ENCODE data around the gene GRK5.

The GRK5 gene

DNA sequence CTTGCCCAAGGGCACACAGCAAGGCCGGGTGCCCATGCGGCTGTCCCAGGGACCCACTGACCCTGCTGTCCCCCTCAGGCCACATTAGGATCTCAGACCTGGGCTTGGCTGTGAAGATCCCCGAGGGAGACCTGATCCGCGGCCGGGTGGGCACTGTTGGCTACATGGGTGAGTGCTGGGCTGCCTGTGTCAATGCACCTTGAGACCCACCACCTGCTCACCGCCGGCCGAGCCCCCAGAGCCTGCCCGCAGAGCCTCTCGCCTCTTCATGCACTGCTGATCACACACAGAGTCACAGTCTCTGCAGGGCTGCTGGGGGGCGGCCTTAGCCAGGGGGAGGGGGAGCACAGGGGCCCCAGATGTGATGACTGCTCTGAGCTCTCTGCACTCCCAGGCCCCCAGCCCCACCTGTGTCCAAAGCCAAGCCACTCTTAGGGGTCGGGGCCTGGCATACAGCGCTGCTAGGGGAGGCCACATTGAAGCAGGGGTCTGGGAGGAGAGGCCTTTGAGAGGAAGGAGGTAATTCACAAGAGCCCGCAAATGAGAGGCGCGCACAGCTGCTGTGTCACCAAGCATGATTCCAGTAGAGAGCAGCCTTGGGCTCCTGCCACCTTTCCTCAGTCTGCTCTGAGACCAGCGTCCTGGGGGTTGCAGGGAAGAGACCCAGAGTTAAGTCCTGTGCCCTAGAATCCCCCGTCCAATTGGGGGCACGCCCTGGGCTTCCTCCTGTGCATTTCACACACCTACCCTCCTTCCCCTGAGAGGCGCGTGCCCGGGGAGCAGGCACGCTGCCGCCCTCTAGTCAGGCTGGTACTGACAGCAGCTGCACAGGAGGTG lies 234.8 kb downstream of the GRK5 start:
- no peak for DNase-seq (ENCODE audit: low read depth in 3 of 3)

DNA sequence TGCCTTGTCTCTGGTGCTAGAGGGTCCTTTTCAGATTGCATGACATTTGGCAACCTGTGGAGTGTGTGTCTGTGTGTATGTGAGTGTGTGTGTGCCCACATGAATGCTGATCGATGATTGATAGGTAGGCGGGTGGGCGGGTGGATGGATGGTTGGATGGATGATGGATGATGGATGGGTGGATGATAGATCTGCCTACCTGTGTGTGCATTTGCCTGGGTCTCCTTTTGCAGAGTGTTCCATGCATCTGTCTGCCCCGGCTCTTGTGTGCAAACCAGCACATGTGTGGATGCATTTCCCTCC lies 235.3 kb downstream of the GRK5 start:
- no peak for DNase-seq (ENCODE audit: low read depth in 3 of 3)

DNA sequence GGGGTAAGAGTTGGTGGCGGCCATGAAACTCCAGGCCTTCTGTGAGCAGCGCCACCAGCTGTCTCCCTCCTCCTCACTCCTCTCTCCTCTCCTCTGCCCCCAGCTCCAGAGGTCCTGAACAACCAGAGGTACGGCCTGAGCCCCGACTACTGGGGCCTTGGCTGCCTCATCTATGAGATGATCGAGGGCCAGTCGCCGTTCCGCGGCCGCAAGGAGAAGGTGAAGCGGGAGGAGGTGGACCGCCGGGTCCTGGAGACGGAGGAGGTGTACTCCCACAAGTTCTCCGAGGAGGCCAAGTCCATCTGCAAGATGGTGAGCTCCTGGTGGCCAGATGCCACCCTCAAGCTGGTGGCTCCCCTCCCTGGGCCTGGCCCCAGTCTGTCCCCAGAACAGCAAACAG lies 236.1 kb downstream of the GRK5 start:
- no peak for DNase-seq (ENCODE audit: low read depth in 3 of 3)

DNA sequence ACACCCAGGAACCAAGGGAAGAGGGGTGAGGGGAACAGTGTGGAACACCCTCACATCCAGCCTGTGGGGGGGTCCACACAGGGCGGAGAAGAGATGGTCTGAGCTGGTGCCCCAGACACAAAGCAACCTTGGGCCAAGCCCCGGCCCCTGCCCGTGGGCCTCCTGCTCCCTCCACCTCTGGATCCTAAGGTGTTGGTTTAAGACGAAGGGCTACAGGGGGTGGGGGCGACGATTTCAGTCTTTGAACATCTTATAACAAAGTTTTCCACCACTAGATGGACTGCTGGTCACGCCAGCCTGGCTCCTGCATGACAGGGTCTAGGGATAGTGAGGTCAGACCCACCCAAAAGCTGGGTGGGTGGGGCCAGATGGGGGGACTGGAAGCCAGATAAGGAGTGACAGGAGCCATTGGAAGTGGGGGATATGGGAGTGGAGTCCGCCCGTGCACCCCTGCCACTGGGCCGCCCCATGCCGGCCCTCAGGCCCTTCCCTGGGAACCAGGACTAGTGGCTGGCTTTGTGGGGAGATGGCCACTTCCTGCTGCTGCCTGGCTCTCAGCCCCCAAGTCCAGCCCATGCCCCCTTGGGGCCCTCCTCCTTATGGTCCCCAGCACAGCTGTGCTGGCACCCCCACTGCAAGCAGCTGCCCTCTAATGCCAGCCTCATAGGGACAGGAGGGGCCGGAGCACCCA lies 236.7 kb downstream of the GRK5 start:
- no peak for DNase-seq (ENCODE audit: low read depth in 3 of 3)

DNA sequence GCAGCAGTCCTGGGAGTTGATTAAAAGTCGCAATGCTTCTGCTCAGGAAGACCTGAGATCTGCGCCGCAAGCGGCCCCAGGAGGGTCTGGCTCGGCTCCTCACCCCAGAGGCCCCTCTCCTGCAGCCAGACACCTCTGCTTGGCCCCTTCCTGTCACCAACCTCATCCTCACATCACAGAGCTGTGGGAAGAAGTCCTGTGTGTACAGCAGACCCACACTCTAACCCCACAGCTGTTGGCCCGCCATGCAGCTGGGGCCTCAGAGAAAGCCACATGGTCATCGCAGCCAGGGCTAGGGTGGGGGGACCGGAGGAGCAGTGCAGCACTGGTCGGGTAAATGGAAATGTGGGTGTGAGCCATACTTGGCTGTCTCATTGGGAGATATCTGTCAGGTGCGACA lies 237.5 kb downstream of the GRK5 start:
- no peak for DNase-seq (ENCODE audit: low read depth in 3 of 3)

DNA sequence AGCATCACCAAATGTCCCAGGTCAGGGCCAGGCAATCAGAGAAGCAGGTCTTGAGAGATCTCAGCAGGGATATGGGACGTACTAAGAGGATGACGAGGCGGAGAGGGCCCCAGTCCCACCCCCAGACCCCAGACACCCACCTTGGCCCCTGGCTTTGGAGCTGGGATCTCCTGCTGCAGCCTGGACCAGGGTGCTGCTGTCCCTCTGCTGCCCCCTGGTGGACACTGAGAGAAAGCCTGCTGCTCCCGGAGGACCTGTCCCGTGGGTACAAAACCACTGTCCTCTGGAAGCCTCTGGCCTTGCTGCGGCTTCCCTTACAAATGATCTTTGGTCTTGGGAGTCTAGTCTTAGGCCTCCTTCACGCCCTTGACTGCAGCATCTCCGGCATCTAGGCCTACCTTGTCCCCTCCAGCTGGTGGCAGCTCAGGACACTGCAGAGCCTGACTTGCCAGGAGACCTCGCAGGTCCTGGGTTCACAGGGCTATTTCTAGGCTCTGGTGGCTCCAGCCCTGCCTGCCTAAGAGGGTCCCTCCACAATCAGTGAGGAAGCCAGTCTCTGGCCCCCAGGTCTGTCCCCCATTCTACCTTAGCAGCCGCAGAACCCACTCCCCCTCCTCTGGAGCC lies 238.1 kb downstream of the GRK5 start:
- peak; percentile 65 to 80 (median 79) for DNase-seq (ENCODE audit: low read depth in 3 of 3)

DNA sequence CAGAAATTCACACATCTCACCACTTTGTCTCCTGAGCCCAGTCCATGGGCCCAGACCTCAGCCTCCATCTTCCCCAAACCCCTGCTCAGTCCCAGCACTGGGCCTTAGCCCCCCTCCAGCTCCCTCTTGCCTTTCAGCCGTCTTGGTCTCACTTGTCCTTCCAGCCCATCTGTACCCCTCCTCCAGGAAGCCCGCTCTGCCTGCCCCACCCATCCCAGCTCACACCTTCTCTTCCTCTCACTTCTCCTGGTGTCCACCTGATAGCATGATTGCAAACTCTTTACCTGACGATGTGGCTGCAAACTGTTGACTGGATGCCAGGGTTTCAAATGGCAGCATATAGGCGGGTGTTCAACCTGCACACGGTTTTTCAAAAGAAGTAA lies 238.6 kb downstream of the GRK5 start:
- DNase-seq (ENCODE audit: low read depth in 3 of 3): no peak

DNA sequence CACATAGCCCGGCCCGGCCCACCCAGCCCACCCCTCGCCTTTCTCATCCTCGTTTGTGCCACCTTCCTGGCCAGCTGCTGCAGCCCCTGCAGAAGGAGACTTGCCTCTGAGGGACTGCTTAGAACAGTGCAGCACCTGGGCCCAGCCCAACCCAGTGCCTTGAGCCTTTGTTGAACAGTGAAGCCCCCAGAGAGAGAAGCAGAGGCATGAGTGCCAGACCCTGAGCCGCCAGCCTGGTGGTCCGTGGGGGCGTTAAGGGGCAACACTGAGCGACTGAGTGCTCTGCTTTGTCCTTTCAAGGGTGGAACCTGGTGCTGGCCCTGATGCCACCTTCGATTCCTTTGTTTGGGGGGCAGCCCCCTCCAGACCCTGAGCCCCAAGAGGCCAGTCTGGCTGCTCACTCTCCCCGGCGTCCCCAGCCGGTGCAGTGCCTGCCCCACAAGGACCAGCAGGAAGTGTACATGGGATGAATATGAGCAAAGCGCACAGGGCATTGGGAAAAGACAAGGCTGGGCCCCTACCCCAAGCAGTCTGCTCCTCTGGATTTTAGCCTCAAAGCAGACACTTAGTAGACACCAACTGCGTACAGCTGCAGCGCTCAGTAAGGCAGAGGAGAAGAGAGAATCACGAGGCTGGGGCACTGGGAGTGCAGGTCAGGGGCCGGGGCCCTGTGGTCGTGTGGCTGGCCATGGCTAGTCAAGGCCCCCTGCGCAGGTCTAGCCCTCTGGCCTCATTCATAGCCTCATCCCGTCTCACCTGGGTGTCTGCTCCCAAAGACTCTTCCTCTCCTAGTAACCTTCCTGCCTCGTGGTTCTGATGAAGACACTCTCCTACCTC lies 239.3 kb downstream of the GRK5 start:
- no peak for DNase-seq (ENCODE audit: low read depth in 3 of 3)

DNA sequence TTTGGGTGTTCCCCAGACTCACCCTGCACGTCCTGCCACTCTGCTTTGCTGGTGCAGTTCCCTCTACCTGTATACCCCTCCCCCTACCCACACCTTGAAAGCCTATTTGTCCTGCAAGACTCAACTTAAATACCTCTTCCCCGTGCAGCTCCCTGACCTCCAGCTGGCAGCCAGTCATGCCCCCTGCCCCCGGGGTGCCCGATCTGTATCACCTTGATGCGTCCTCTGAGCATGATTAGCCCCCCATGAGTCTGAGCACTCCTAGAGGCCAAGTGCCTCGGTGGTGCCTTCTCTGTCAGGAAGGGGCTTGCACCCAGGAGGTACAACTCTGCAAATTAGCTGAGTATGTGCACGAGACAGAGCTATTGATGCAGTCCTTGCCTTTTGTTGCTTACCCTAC lies 240.1 kb downstream of the GRK5 start:
- no peak for DNase-seq (ENCODE audit: low read depth in 3 of 3)

DNA sequence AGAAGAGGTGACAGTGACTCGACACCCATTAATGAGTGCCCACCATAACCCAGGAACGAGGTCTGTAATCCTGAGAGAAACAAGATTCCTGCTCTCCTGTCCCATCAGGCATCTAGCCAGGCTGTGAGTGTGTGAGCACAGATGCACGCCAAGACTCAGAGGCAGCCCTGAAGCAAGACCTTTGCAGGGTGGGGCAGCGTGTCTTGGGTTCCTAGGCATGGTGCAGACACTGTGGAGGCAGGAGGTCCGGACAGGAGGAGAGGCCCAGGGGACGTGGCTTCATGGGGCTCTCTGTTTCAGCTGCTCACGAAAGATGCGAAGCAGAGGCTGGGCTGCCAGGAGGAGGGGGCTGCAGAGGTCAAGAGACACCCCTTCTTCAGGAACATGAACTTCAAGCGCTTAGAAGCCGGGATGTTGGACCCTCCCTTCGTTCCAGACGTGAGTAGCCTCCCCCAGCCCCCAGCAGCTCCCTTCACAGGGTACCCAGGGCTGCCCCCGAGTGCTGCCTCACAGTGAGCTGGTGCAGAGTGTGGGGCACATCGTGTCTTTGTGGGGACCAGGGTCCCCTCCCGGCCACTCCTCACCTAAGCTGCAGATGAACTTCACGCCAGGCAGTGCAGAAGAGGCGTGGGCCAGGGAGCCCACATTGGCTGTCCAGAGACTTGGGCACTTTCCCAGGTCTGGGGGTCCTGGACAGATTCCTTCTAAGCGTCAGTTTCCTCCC lies 240.6 kb downstream of the GRK5 start:
- DNase-seq (ENCODE audit: low read depth in 3 of 3): no peak

DNA sequence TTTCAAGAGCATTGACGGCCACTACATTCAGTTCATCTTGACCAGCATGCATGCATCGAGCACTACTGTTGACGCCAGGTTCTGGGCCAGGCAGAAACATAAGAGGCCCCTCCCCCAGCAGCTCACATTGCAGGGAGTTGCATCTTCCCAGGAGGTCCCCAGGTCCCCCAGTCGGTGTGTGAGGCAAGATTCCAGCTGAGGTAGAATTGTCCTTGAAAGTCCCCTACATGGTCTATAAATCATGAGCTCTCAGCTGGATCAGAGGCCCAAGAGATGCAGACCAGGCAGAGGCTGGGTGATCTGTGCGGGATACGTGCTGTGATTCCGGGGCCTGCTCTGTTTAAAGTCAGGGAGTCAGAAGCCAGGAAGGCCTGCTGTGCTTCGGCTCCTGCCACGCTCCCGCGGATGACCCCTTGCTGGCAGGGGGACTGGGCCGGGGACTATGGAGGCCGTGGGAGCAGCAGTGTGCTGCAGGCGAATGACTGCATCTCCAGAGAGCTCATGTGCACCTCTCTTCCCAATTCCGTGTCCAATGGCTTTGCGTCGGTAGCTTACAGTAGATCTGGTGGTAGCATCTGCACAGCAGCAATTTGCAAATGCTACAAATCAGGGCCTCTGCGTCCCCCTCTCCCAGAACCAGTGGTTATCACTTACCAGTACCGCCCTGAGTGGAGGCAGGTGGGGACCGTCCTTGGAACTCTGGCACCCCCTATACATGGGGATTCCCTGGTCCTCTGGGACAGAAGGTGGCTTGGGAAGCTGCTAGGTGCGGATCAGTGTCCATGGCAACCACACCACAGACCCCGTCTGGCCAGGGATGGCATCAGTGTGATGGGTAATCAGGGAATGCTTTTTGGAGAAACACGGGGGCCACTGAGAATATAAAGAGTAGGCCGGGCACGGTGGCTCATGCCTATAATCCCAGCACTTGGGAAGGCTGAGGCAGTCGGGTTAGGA lies 241.5 kb downstream of the GRK5 start:
- DNase-seq (ENCODE audit: low read depth in 3 of 3): no peak

DNA sequence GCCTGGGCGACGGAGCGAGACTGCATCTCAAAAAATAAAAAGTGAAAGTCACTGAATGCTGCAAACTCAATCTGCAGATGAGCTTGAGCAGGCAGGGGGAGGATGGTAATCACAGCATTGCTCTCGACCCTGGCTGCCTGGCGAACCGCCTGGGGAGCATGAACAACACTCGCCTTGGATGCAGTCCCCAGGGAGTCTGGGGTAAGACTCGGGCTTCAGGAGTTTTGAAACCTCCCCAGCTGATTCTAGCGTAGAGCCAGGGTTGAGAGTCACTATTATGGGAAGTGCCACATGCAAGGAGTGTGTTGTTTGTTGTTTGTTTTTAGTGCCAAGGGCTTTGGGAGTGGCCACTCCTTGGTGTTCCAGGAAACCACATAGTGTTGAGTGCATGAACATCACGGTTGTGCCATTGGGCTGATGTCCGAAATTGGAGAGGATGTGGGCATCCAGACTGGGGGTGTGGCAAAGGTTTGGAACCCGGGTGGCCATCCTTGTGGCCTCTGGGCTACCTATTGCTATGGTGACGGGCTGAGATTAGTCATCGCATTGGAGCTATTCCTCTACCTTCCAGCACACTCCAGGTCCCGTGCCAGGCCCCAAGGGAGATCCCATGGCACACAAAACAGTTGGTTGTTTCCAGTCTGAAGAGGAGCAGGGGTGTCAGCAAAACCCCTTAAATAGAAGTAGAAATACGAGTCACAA lies 242.5 kb downstream of the GRK5 start:
- no peak for DNase-seq (ENCODE audit: low read depth in 3 of 3)

DNA sequence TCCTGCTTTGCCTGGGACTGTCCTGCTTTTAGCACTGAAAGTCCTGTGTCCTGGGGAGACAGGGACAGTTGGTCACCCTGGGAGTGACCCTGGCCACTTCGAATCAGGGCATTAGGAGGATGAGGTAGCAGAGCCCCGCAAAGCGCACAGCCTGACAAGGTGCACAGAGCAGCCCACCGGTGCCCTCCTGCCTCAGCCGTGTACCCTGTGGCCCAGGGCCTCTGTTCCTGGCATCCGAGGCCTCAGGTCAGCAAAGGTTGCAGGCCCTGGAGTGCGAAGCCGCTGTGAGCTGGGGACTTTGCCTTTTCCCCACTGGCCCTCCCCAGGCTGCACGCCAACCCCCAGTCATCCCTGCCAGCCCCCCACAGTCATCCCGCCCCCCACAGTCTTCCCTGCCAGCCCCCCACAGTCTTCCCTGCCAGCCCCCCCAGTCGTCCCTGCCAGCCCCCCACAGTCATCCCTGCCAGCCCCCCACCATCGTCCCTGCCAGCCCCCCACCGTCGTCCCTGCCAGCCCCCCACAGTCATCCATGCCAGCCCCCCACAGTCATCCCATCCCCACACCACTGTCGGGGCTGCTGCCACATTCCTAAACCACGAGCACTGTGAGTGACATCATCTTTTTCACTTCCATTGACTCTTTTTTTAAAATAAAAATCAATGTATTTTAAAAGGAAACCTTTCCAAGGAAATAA lies 243.4 kb downstream of the GRK5 start:
- DNase-seq (ENCODE audit: low read depth in 3 of 3): no peak

DNA sequence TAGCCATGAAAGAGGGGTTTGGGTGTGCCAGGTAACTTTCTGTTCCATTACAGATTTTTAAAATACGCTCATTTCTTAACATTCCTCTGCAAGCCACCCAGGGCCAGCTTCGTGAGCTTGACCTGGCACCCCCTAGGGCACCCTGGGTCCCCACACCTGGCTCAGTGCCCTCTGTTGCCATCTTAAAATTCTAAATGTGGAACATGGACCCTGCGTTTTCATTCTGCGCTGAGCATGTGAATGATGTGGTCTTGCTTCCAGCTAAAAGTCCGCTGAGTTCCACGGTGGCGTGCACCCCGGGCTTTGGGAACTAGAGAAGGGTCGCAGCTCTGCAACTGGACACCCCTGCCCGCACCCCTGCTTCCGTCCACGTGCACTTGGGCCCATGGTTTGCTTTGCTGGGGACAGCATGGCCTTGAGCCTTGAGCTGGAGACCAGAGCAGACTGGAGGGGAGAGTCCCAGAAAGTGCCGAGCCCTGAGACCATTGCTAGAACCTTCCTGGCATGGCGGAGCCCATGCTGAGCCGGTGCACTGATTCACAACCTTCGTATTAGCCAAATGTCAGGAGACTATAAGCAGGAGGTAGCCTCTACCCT lies 244.0 kb downstream of the GRK5 start:
- no peak for DNase-seq (ENCODE audit: low read depth in 3 of 3)

DNA sequence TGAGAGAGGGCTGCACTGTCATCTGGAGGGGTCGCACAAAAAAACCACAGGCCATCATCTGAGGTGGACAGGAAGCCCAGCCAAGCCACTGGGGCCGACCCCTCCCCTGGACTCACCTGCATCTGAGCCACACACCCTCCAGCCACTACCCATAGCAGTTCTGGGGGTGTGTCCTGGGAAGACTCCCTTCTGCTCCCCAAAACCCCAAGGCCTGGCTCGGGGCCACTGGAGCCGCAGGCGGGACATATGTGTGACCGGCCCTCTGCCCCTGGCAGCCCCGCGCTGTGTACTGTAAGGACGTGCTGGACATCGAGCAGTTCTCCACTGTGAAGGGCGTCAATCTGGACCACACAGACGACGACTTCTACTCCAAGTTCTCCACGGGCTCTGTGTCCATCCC lies 245.0 kb downstream of the GRK5 start:
- DNase-seq (ENCODE audit: low read depth in 3 of 3): no peak

DNA sequence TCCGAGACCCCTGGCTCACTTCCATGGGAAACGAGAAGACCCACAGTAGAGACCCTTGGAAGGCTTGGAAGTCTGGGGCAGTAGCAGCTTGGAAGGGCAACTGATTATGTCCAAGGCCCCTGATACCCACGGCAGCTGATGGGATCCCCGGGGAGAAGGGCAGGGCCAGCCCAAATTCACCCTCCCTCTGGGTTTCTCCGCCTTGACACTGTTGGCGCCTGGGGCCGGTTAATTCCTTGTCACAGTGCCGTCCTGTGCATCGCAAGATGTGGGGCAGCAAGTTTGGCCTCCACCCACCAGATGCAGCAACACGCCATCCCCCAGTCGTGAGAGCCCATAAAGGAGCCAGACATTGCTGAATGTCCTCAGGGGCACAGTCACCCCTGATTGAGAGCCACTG lies 245.9 kb downstream of the GRK5 start:
- no peak for DNase-seq (ENCODE audit: low read depth in 3 of 3)

DNA sequence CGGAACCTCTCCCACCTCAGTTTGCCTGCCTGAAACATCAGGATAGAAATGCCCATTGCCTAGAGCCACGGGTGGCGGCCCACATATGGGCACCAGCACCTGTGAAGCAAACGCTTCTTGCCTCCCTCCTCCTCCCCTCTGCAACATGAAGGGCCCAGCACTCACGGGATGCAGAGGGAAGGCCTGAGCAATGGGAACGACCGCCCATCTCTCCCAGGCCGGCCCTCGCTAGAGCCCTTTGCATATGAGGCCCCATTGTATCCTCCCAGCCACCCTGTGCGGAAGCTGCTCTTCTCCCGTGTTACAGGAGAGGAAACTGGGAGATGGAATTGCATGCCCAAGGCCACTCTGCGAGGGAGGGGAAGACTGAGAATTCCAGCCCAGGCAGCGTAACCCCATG lies 246.9 kb downstream of the GRK5 start:
- DNase-seq (ENCODE audit: low read depth in 3 of 3): no peak

DNA sequence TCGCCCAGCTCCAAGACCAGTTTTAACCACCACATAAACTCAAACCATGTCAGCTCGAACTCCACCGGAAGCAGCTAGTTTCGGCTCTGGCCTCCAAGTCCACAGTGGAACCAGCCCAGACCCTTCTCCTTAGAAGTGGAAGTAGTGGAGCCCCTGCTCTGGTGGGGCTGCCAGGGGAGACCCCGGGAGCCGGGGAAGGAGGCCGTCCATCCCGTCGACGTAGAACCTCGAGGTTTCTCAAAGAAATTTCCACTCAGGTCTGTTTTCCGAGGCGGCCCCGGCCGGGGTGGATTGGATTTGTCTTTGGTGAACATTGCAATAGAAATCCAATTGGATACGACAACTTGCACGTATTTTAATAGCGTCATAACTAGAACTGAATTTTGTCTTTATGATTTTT lies 247.6 kb downstream of the GRK5 start:
- DNase-seq (ENCODE audit: low read depth in 3 of 3): no peak

All from stimulated activated CD4-positive, alpha-beta T cell treated with anti-CD3 and anti-CD28 coated beads, TNF-alpha, amount 100 ng/mL, for 4 hours (primary cell).